SK-N-SH treated with all-trans-retinoic acid at 6 μM for 48 hours (cell line): ENCODE data around the gene AHCYL1.

ENCODE experiments used
- ATAC-seq: fragments of 200-7000 bp; cut with Tn5 transposase; 3 replicates; pipeline ENCODE4 v1.9.1; 2020; ENCODE audit warnings: mild to moderate bottlenecking, moderate library complexity
- ARNTL ChIP-seq: fragments of 450-650 bp; formaldehyde crosslinking; IDR thresholded peaks from 2 replicates; pipeline ENCODE4 v1.5.0; 2020; ENCODE audit warnings: low read depth, mild to moderate bottlenecking, moderate library complexity, borderline replicate concordance
- BACH2 ChIP-seq: fragments of 250-450 bp; sonication (Bioruptor Pico); IDR thresholded peaks from 2 replicates; pipeline ENCODE4 v1.9.0; 2021; ENCODE audit warnings: mild to moderate bottlenecking, borderline replicate concordance
- CSDC2 ChIP-seq: fragments of 250-450 bp; sonication (Bioruptor Pico); IDR thresholded peaks from 2 replicates; pipeline ENCODE4 v1.5.0; 2020; ENCODE audit warnings: mild to moderate bottlenecking, moderate library complexity
- CSRNP3 ChIP-seq: fragments of 250-450 bp; sonication (Bioruptor Pico); IDR thresholded peaks from 2 replicates; pipeline ENCODE4 v1.5.1; 2021; ENCODE audit warnings: mild to moderate bottlenecking, moderate library complexity
- ESRRG ChIP-seq: fragments of 250-450 bp; sonication (Bioruptor Pico); IDR thresholded peaks from 2 replicates; pipeline ENCODE4 v1.6.1; 2021; ENCODE audit warnings: mild to moderate bottlenecking
- GLIS3 ChIP-seq: fragments of 250-450 bp; sonication (Bioruptor Pico); IDR thresholded peaks from 2 replicates; pipeline ENCODE4 v1.5.0; 2020; ENCODE audit warnings: mild to moderate bottlenecking, moderate library complexity
- ISL1 ChIP-seq: fragments of 250-450 bp; sonication (Bioruptor Pico); IDR thresholded peaks from 2 replicates; pipeline ENCODE4 v2.1.2; 2022; ENCODE audit warnings: mild to moderate bottlenecking, moderate library complexity
- OSR1 ChIP-seq: fragments of 250-450 bp; sonication (Bioruptor Pico); IDR thresholded peaks from 2 replicates; pipeline ENCODE4 v1.8.0; 2022; ENCODE audit warnings: moderate library complexity, mild to moderate bottlenecking, inconsistent platforms
- PPARA ChIP-seq: fragments of 250-450 bp; sonication (Bioruptor Pico); IDR thresholded peaks from 2 replicates; pipeline ENCODE4 v1.5.0; 2020; ENCODE audit warnings: mild to moderate bottlenecking, borderline replicate concordance
- RARB ChIP-seq: fragments of 250-450 bp; sonication (Bioruptor Pico); IDR thresholded peaks from 2 replicates; pipeline ENCODE4 v1.8.0; 2021; ENCODE audit warnings: mild to moderate bottlenecking, moderate library complexity
- TCF4 ChIP-seq: fragments of 250-450 bp; sonication (Bioruptor Pico); IDR thresholded peaks from 2 replicates; pipeline ENCODE4 v1.8.0; 2021; ENCODE audit warnings: mild to moderate bottlenecking, moderate library complexity, borderline replicate concordance
- TOX ChIP-seq: fragments of 250-450 bp; sonication (Bioruptor Pico); IDR thresholded peaks from 2 replicates; pipeline ENCODE4 v1.8.0; 2021; ENCODE audit warnings: mild to moderate bottlenecking, moderate library complexity, borderline replicate concordance
- ZC3H10 ChIP-seq: fragments of 250-450 bp; sonication (Bioruptor Pico); IDR thresholded peaks from 2 replicates; pipeline ENCODE4 v1.5.1; 2021; ENCODE audit warnings: mild to moderate bottlenecking, moderate library complexity
- ZFP3 ChIP-seq: fragments of 250-450 bp; sonication (Bioruptor Pico); IDR thresholded peaks from 2 replicates; pipeline ENCODE4 v1.5.0; 2020; ENCODE audit warnings: mild to moderate bottlenecking, moderate library complexity
- ZFP30 ChIP-seq: fragments of 450-650 bp; formaldehyde crosslinking; IDR thresholded peaks from 2 replicates; pipeline ENCODE4 v1.5.0; 2022; ENCODE audit warnings: mild to moderate bottlenecking, moderate library complexity
- ZNF565 ChIP-seq: fragments of 450-650 bp; formaldehyde crosslinking; conservative IDR thresholded peaks from 2 replicates; pipeline ENCODE4 v1.5.0; 2020; ENCODE audit warnings: low read depth, mild to moderate bottlenecking, moderate library complexity
- ZNF70 ChIP-seq: fragments of 450-650 bp; formaldehyde crosslinking; IDR thresholded peaks from 2 replicates; pipeline ENCODE4 v1.5.0; 2020; ENCODE audit warnings: mild to moderate bottlenecking, moderate library complexity
- ZNF8 ChIP-seq: fragments of 450-650 bp; formaldehyde crosslinking; IDR thresholded peaks from 2 replicates; pipeline ENCODE4 v1.5.0; 2020; ENCODE audit warnings: mild to moderate bottlenecking, moderate library complexity
- TF ChIP-seq, protein P1 (sequence below): fragments of 250-450 bp; sonication (Bioruptor Pico); IDR thresholded peaks from 2 replicates; pipeline ENCODE4 v1.8.0; 2021; ENCODE audit warnings: low read depth, mild to moderate bottlenecking, moderate library complexity, borderline replicate concordance
- TF ChIP-seq, protein P2 (sequence below): fragments of 250-450 bp; sonication (Bioruptor Pico); IDR thresholded peaks from 2 replicates; pipeline ENCODE4 v1.5.0; 2020; ENCODE audit warnings: mild to moderate bottlenecking, moderate library complexity
- TF ChIP-seq, protein P3 (sequence below): fragments of 250-450 bp; sonication (Bioruptor Pico); IDR thresholded peaks from 2 replicates; pipeline ENCODE4 v1.8.0; 2020; ENCODE audit warnings: mild to moderate bottlenecking, moderate library complexity, borderline replicate concordance

AHCYL1 gene

DNA sequence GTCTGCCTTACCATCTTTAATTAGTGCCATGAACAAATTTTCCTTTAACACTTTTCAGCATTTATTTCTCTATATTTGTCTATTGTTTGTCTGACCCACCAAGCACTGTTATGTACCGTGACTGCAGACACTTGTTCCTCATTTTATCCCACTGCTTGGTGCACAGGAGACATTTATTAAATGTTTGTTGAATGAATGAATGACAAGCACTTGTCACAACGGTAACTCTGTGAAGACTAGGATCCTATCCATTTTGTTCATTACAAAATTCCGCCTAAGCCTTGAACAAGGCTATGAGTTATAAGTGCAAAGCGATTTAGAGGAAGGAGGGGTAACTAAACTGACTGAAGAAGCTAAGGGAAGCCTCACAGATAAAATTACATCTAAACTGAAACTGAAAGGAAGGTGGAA, 49.5 kb downstream of the AHCYL1 start:
- no peak for ATAC-seq
- TF ChIP-seq ZC3H10 (CRISPR knock-in tag) (no peak), CSDC2 (CRISPR knock-in tag) (no peak), GLIS3 (CRISPR knock-in tag) (no peak), ESRRG (CRISPR knock-in tag) (no peak), RARB (CRISPR knock-in tag) (no peak), ZNF70 (CRISPR knock-in tag) (no peak), CSRNP3 (no peak), PPARA (CRISPR knock-in tag) (no peak), ARNTL (CRISPR knock-in tag) (no peak), ISL1 (CRISPR knock-in tag) (no peak), TCF4 (no peak), ZFP3 (no peak), ZNF565 (CRISPR knock-in tag) (no peak)
- TF ChIP-seq, protein P1, sequence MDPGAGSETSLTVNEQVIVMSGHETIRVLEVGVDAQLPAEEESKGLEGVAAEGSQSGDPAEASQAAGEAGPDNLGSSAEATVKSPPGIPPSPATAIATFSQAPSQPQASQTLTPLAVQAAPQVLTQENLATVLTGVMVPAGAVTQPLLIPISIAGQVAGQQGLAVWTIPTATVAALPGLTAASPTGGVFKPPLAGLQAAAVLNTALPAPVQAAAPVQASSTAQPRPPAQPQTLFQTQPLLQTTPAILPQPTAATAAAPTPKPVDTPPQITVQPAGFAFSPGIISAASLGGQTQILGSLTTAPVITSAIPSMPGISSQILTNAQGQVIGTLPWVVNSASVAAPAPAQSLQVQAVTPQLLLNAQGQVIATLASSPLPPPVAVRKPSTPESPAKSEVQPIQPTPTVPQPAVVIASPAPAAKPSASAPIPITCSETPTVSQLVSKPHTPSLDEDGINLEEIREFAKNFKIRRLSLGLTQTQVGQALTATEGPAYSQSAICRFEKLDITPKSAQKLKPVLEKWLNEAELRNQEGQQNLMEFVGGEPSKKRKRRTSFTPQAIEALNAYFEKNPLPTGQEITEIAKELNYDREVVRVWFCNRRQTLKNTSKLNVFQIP (CRISPR knock-in tag): no peak

DNA sequence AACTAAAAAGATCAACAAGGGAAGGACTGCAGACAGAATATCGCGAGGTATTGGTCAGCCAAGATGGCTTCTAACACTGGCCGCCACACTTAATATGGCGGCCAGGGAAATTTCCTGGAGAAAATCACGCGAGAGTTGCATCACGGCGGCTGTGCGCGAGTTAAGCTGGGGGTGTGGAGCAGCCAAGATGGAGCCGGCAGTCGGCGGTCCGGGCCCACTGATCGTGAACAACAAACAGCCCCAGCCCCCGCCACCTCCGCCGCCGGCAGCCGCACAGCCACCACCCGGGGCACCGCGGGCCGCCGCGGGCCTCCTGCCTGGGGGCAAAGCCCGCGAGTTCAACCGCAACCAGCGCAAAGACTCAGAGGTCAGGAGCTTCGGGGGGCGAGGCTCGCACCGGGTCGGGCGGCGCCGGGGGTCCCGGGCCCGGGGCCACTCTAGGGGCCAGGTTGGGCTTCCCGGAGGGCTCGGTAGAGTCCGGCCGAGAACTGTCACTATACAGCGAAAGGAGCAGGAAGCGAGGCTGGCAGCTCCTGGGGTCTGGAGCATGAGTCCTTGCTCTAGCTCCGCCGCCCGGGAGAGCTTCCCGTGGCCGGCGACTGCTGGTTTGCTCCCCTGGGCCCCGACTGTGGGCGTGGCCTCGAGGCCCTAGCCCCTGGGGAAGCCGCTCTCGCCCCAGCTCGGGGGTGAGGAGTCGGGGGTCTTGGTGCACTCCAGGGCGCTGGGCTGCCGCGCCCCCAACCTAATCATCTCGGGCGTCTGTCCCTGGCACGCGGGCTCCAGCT, 50.1 kb downstream of the AHCYL1 start, which contains the start of gene STRIP1:
Gene STRIP1, plus strand, starts transcription at position 174 of the 785 bp plus-strand sequence. Its CDS starts 14 bp downstream, at position 188.
- 0 out of 2 replicates have a peak, but pooled peaks have one; percentile 18 for TF ChIP-seq ZC3H10 (CRISPR knock-in tag)
- no peak for TF ChIP-seq CSRNP3
- TF ChIP-seq OSR1 (CRISPR knock-in tag): no peak
- TF ChIP-seq ZNF70 (CRISPR knock-in tag): peak; percentile 57; the same call in 1 of the 2 replicates
- TF ChIP-seq, protein P2, sequence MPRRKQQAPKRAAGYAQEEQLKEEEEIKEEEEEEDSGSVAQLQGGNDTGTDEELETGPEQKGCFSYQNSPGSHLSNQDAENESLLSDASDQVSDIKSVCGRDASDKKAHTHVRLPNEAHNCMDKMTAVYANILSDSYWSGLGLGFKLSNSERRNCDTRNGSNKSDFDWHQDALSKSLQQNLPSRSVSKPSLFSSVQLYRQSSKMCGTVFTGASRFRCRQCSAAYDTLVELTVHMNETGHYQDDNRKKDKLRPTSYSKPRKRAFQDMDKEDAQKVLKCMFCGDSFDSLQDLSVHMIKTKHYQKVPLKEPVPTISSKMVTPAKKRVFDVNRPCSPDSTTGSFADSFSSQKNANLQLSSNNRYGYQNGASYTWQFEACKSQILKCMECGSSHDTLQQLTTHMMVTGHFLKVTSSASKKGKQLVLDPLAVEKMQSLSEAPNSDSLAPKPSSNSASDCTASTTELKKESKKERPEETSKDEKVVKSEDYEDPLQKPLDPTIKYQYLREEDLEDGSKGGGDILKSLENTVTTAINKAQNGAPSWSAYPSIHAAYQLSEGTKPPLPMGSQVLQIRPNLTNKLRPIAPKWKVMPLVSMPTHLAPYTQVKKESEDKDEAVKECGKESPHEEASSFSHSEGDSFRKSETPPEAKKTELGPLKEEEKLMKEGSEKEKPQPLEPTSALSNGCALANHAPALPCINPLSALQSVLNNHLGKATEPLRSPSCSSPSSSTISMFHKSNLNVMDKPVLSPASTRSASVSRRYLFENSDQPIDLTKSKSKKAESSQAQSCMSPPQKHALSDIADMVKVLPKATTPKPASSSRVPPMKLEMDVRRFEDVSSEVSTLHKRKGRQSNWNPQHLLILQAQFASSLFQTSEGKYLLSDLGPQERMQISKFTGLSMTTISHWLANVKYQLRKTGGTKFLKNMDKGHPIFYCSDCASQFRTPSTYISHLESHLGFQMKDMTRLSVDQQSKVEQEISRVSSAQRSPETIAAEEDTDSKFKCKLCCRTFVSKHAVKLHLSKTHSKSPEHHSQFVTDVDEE: peak; percentile 91
- ATAC-seq: peak; percentile 95

- ATAC-seq: peak; percentile 65
- TF ChIP-seq CSRNP3 (no peak), ZFP3 (no peak), ZNF8 (CRISPR knock-in tag) (no peak), TOX (CRISPR knock-in tag) (no peak), ISL1 (CRISPR knock-in tag) (no peak), BACH2 (CRISPR knock-in tag) (no peak), ZNF70 (CRISPR knock-in tag) (no peak), ZFP30 (CRISPR knock-in tag) (no peak), ESRRG (CRISPR knock-in tag) (no peak)
- TF ChIP-seq, protein P1 (CRISPR knock-in tag): no peak
- TF ChIP-seq, protein P3, sequence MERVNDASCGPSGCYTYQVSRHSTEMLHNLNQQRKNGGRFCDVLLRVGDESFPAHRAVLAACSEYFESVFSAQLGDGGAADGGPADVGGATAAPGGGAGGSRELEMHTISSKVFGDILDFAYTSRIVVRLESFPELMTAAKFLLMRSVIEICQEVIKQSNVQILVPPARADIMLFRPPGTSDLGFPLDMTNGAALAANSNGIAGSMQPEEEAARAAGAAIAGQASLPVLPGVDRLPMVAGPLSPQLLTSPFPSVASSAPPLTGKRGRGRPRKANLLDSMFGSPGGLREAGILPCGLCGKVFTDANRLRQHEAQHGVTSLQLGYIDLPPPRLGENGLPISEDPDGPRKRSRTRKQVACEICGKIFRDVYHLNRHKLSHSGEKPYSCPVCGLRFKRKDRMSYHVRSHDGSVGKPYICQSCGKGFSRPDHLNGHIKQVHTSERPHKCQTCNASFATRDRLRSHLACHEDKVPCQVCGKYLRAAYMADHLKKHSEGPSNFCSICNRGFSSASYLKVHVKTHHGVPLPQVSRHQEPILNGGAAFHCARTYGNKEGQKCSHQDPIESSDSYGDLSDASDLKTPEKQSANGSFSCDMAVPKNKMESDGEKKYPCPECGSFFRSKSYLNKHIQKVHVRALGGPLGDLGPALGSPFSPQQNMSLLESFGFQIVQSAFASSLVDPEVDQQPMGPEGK (CRISPR knock-in tag): no peak
These were observed 50.7 kb downstream of the AHCYL1 start for GRCh38 chr1:110035236-110035752.
